ENCODE results near the gene DDX1.
"Not testable (repeated sequence)": the region's sequence is repeated elsewhere in the genome, so short reads cannot be mapped to it uniquely, and the experiment has no call there.

DDX1 gene

GRCh38 chr2:15617778-15618448 is 26.2 kb downstream of the DDX1 start:
- no peak for DNase-seq

GRCh38 chr2:15618449-15618855 is 26.8 kb downstream of the DDX1 start:
- no peak for DNase-seq

GRCh38 chr2:15619076-15619475 is 27.4 kb downstream of the DDX1 start:
- no peak for DNase-seq

- DNase-seq, result no peak
Measured at GRCh38 chr2:15619510-15619909, 27.8 kb downstream of the DDX1 start.

GRCh38 chr2:15619938-15620337 is 28.3 kb downstream of the DDX1 start:
- DNase-seq, result no peak

- no peak for DNase-seq
Measured at GRCh38 chr2:15620340-15620739, 28.7 kb downstream of the DDX1 start.

- no peak for DNase-seq
Measured at GRCh38 chr2:15620857-15621471, 29.3 kb downstream of the DDX1 start.

- not testable (repeated sequence) for DNase-seq
Measured at GRCh38 chr2:15621472-15621870, 29.8 kb downstream of the DDX1 start.

- no peak for DNase-seq
Measured at GRCh38 chr2:15622214-15622613, 30.5 kb downstream of the DDX1 start.

- no peak for DNase-seq
Measured at GRCh38 chr2:15622614-15623480, 31.2 kb downstream of the DDX1 start.

- no peak for DNase-seq
Measured at GRCh38 chr2:15623481-15623796, 31.8 kb downstream of the DDX1 start.

- DNase-seq, result no peak
Measured at GRCh38 chr2:15623898-15624541, 32.4 kb downstream of the DDX1 start.

- DNase-seq, result no peak
Measured at GRCh38 chr2:15624903-15625302, 33.2 kb downstream of the DDX1 start.

- DNase-seq, result no peak
Measured at GRCh38 chr2:15625344-15626036, 33.8 kb downstream of the DDX1 start.

- no peak for DNase-seq
Measured at GRCh38 chr2:15626126-15626525, 34.5 kb downstream of the DDX1 start.

- no peak for DNase-seq
Measured at GRCh38 chr2:15626967-15627366, 35.3 kb downstream of the DDX1 start.

- no peak for DNase-seq
Measured at GRCh38 chr2:15627817-15628684, 36.4 kb downstream of the DDX1 start.

- no peak for DNase-seq
Measured at GRCh38 chr2:15628899-15629855, 37.5 kb downstream of the DDX1 start.

- no peak for DNase-seq
Measured at GRCh38 chr2:15630121-15630977, 38.7 kb downstream of the DDX1 start.
